GM23338 (cell line): Measurements from ENCODE around the gene CHN2. TPM values are rescaled to one million over a fixed set of nuclear protein-coding genes. Genes with fewer than 3 reads are reported as not detected.

Experiments used
- ATAC-seq: fragments of 200-7000 bp; cut with Tn5 transposase; 3 replicates; pipeline ENCODE4 v1.9.1; 2020
- DNase-seq: peaks from one replicate; pipeline ENCODE4 v3.0.0-alpha.2; 2015; ENCODE audit warnings: low spot score
- H2AFZ ChIP-seq: fragments of 200-600 bp; sonication (generic); 2 replicates; pipeline ENCODE4 v1.8.0; 2016; ENCODE audit warnings: antibody characterized with exemption, mild to moderate bottlenecking, moderate library complexity
- H3F3A ChIP-seq: fragments of 200-600 bp; sonication (generic); replicated peaks from 2 replicates; pipeline ENCODE4 v1.8.0; 2017; ENCODE audit warnings: antibody characterized with exemption, mixed run types, low read depth
- H3K27ac ChIP-seq: fragments of 200-600 bp; sonication (generic); 2 replicates; pipeline ENCODE4 v1.6.1; 2016; ENCODE audit warnings: low read depth
- H3K27me3 ChIP-seq: fragments of 200-600 bp; sonication (generic); 2 replicates; pipeline ENCODE4 v1.8.0; 2016; ENCODE audit warnings: mild to moderate bottlenecking, mixed run types, moderate library complexity; ENCODE audit not compliant: insufficient read depth
- H3K36me3 ChIP-seq: fragments of 200-600 bp; sonication (generic); 2 replicates; pipeline ENCODE4 v1.8.0; 2016; ENCODE audit warnings: mild to moderate bottlenecking; ENCODE audit not compliant: insufficient read depth
- H3K4me1 ChIP-seq: fragments of 200-600 bp; sonication (generic); 2 replicates; pipeline ENCODE4 v1.8.0; 2016; ENCODE audit warnings: mild to moderate bottlenecking, moderate library complexity; ENCODE audit not compliant: insufficient read depth
- H3K4me2 ChIP-seq: fragments of 200-600 bp; sonication (generic); 2 replicates; pipeline ENCODE4 v1.7.1; 2017; ENCODE audit warnings: mixed run types
- H3K4me3 ChIP-seq: fragments of 200-600 bp; sonication (generic); 2 replicates; pipeline ENCODE4 v1.6.1; 2016; ENCODE audit warnings: mixed run types
- H3K79me2 ChIP-seq: fragments of 200-600 bp; sonication (generic); replicated peaks from 2 replicates; pipeline ENCODE4 v1.8.0; 2017; ENCODE audit warnings: mild to moderate bottlenecking; ENCODE audit not compliant: insufficient read depth
- H3K9me2 ChIP-seq: fragments of 200-600 bp; sonication (generic); 2 replicates; pipeline ENCODE4 v1.8.0; 2017; ENCODE audit not compliant: insufficient read depth
- H4K20me1 ChIP-seq: fragments of 200-600 bp; sonication (generic); replicated peaks from 2 replicates; pipeline ENCODE4 v1.8.0; 2017; ENCODE audit warnings: mild to moderate bottlenecking; ENCODE audit not compliant: insufficient read depth
- H3K27ac Mint-ChIP-seq: 2 replicates; pipeline ENCODE4 v1.8.0; 2020; ENCODE audit warnings: inconsistent platforms, mild to moderate bottlenecking, moderate library complexity, mixed read lengths
- H3K27me3 Mint-ChIP-seq: 3 replicates; pipeline ENCODE4 v1.8.0; 2022; ENCODE audit warnings: low read depth, mild to moderate bottlenecking, moderate library complexity, mixed read lengths, inconsistent platforms; ENCODE audit not compliant: insufficient read depth, poor library complexity
- H3K36me3 Mint-ChIP-seq: 3 replicates; pipeline ENCODE4 v1.8.0; 2021; ENCODE audit warnings: low read depth, mild to moderate bottlenecking, inconsistent platforms, moderate library complexity, mixed read lengths
- H3K4me1 Mint-ChIP-seq: 3 replicates; pipeline ENCODE4 v1.8.0; 2020; ENCODE audit warnings: mild to moderate bottlenecking, inconsistent platforms, mixed read lengths
- H3K4me3 Mint-ChIP-seq: 3 replicates; pipeline ENCODE4 v1.8.0; 2021; ENCODE audit warnings: moderate library complexity, mild to moderate bottlenecking, inconsistent platforms, mixed read lengths
- H3K9me3 Mint-ChIP-seq: 3 replicates; pipeline ENCODE4 v1.8.0; 2020; ENCODE audit warnings: moderate library complexity, mild to moderate bottlenecking, inconsistent platforms, mixed read lengths
- CREB1 ChIP-seq: fragments of 250-450 bp; sonication (Bioruptor Pico); IDR thresholded peaks from 2 replicates; pipeline ENCODE4 v1.5.0; 2020; ENCODE audit warnings: low read depth, mild to moderate bottlenecking, moderate library complexity
- EZH2 ChIP-seq: fragments of 200-600 bp; sonication (generic); IDR thresholded peaks from one replicate; pipeline ENCODE4 v1.8.0; 2017; ENCODE audit warnings: antibody characterized with exemption, mild to moderate bottlenecking, low read depth; ENCODE audit not compliant: unreplicated experiment
- EZH2phosphoT487 ChIP-seq: fragments of 200-600 bp; sonication (generic); IDR thresholded peaks from one replicate; pipeline ENCODE4 v1.8.1; 2018; ENCODE audit warnings: antibody characterized with exemption; ENCODE audit not compliant: unreplicated experiment
- JUNB ChIP-seq: IDR thresholded peaks from one replicate; pipeline ENCODE4 v1.6.1; 2016; ENCODE audit warnings: antibody characterized with exemption; ENCODE audit not compliant: unreplicated experiment
- NANOG ChIP-seq: IDR thresholded peaks from 2 replicates; pipeline ENCODE4 v1.6.1; 2016; ENCODE audit warnings: antibody characterized with exemption, borderline replicate concordance
- POLR2AphosphoS5 ChIP-seq: IDR thresholded peaks from 2 replicates; pipeline ENCODE4 v1.6.1; 2016; ENCODE audit warnings: antibody characterized with exemption, low read depth
- STAT1 ChIP-seq: IDR thresholded peaks from one replicate; pipeline ENCODE4 v1.6.1; 2016; ENCODE audit warnings: antibody characterized with exemption; ENCODE audit not compliant: unreplicated experiment
- ZNF114 ChIP-seq: fragments of 250-450 bp; sonication (Bioruptor Pico); IDR thresholded peaks from 2 replicates; pipeline ENCODE4 v1.5.0; 2020; ENCODE audit warnings: mild to moderate bottlenecking, moderate library complexity
- polyA plus RNA-seq: library from polyadenylated mRNA; unstranded; fragments of >200 nt; fragmentation: Nextera tagmentation; extraction: Ambion mirVana; gene quantifications from 2 replicates; pipeline ENCODE4 v1.2.1, GENCODE V29; 2016
- total RNA-seq: library from RNA; depleted of rRNA; stranded (reverse); fragments of >200 nt; shearing (Covaris generic); gene quantifications from 2 replicates; pipeline ENCODE4 v1.2.3, GENCODE V29; 2014
- TF ChIP-seq, protein P1 (sequence below), 2 experiments: fragments of 200-600 bp in 1 of 2; sonication (generic) in 1 of 2; conservative IDR thresholded peaks; 2 replicates each; pipeline versions ENCODE4 v1.5.1 to v1.6.1; 2016 to 2017; ENCODE audit warnings: antibody characterized with exemption in 2 of 2, low read depth in 2 of 2, mild to moderate bottlenecking in 2 of 2, moderate library complexity in 1 of 2
- TF ChIP-seq, protein P2 (sequence below): IDR thresholded peaks from one replicate; pipeline ENCODE4 v1.6.1; 2018; ENCODE audit warnings: antibody characterized with exemption; ENCODE audit not compliant: unreplicated experiment
- TF ChIP-seq, protein P3 (sequence below): fragments of 250-450 bp; sonication (Bioruptor Pico); IDR thresholded peaks from 2 replicates; pipeline ENCODE4 v1.5.0; 2020; ENCODE audit warnings: mild to moderate bottlenecking, moderate library complexity

The CHN2 gene
- total and polyA plus RNA-seq, 2 experiments from 2014 or later = 6.1 to 7.5 TPM

DNA sequence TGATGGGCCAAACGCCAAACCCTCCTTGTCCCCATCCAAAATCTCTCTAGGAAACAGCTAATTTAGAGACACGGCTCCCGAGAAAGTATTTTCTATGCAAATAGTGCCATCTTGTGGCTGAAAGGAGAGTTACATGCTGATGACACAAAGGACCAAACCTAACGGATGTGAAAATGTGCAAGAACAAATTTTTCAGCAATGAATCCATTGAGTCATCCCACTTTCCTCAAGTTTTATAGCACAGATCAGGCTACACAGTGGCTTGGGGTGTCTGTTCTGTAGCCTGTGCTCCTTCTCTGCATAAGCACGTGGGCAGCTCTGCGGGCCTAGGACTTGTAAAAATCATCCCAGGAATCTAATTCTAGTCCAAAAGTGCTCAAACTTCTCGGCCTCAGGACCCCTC, 214.3 kb downstream of the CHN2 start:
- ATAC-seq = peak; percentile 80
- DNase-seq = peak; percentile 86
- Mint-ChIP-seq H3K4me1 (peaks cover 18% of the 10 kb centered on the region), H3K27me3 (peaks cover 4% of the 10 kb centered on the region), H3K27ac (no peak overlapping the region), H3K36me3 (no peaks in the 10 kb centered on the region), H3K4me3 (peak overlapping the region; percentile 37; the same call in 1 of the 3 replicates), H3K9me3 (no peaks in the 10 kb centered on the region)
- no peak overlapping the region for H2AFZ ChIP-seq
- no peaks in the 10 kb centered on the region for H3K9me2 ChIP-seq
- H4K20me1 ChIP-seq = no peaks in the 10 kb centered on the region
- H3K36me3 ChIP-seq = no peaks in the 10 kb centered on the region
- peaks cover 13% of the 10 kb centered on the region; the same call in 1 of the 2 replicates for H3K4me1 ChIP-seq
- H3F3A ChIP-seq = no peaks in the 10 kb centered on the region
- peak overlapping the region; percentile 58; the same call in 1 of the 2 replicates for H3K4me2 ChIP-seq
- H3K27me3 ChIP-seq = no peaks in the 10 kb centered on the region
- no peaks in the 10 kb centered on the region for H3K79me2 ChIP-seq
- TF ChIP-seq, protein P1, sequence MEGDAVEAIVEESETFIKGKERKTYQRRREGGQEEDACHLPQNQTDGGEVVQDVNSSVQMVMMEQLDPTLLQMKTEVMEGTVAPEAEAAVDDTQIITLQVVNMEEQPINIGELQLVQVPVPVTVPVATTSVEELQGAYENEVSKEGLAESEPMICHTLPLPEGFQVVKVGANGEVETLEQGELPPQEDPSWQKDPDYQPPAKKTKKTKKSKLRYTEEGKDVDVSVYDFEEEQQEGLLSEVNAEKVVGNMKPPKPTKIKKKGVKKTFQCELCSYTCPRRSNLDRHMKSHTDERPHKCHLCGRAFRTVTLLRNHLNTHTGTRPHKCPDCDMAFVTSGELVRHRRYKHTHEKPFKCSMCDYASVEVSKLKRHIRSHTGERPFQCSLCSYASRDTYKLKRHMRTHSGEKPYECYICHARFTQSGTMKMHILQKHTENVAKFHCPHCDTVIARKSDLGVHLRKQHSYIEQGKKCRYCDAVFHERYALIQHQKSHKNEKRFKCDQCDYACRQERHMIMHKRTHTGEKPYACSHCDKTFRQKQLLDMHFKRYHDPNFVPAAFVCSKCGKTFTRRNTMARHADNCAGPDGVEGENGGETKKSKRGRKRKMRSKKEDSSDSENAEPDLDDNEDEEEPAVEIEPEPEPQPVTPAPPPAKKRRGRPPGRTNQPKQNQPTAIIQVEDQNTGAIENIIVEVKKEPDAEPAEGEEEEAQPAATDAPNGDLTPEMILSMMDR (conservative IDR thresholded peaks at IDR 0.05; ENCODE audit: low read depth in 2 of 2) = peak; percentile 84 to 92
- TF ChIP-seq ZNF114 (CRISPR knock-in tag) = no peak
- H3K27ac ChIP-seq = no peak overlapping the region
- no peak overlapping the region for H3K4me3 ChIP-seq

DNA sequence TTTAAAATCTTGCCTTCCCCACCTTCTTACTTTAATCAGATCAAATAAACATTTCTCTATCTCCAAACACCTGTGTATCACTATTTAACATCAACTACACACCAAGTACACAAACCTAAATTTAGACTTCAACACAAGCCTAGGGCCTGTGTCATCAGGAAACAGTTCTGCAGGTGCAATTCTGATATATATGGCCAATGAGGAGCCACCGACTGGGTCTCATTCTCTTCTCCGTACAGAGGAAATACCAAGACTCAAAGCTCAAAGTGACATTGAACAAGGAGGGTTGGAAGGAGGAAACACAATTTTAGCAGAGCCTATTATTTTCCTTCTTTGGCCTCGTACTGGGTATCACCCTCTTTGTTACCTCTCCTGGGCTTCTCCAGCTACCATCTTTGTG, 216.4 kb downstream of the CHN2 start:
- no peak overlapping the region for H3K4me3 Mint-ChIP-seq
- no peaks in the 10 kb centered on the region for H3K36me3 Mint-ChIP-seq
- ATAC-seq (no peak), DNase-seq (no peak)
- no peak overlapping the region for H3K4me2 ChIP-seq
- H3K27ac ChIP-seq = no peak overlapping the region
- H3K27me3 ChIP-seq = no peaks in the 10 kb centered on the region
- no peak overlapping the region for H3K4me3 ChIP-seq
- H3K27me3 Mint-ChIP-seq = peaks cover 4% of the 10 kb centered on the region
- no peaks in the 10 kb centered on the region for H3K9me3 Mint-ChIP-seq
- no peaks in the 10 kb centered on the region for H4K20me1 ChIP-seq
- no peaks in the 10 kb centered on the region for H3F3A ChIP-seq
- no peaks in the 10 kb centered on the region for H3K79me2 ChIP-seq
- H2AFZ ChIP-seq = no peak overlapping the region
- peaks cover 18% of the 10 kb centered on the region for H3K4me1 Mint-ChIP-seq
- H3K9me2 ChIP-seq = no peaks in the 10 kb centered on the region
- H3K27ac Mint-ChIP-seq = no peak overlapping the region
- peaks cover 13% of the 10 kb centered on the region; the same call in 1 of the 2 replicates for H3K4me1 ChIP-seq
- H3K36me3 ChIP-seq = no peaks in the 10 kb centered on the region
- TF ChIP-seq EZH2 = no peak
- TF ChIP-seq, protein P2, sequence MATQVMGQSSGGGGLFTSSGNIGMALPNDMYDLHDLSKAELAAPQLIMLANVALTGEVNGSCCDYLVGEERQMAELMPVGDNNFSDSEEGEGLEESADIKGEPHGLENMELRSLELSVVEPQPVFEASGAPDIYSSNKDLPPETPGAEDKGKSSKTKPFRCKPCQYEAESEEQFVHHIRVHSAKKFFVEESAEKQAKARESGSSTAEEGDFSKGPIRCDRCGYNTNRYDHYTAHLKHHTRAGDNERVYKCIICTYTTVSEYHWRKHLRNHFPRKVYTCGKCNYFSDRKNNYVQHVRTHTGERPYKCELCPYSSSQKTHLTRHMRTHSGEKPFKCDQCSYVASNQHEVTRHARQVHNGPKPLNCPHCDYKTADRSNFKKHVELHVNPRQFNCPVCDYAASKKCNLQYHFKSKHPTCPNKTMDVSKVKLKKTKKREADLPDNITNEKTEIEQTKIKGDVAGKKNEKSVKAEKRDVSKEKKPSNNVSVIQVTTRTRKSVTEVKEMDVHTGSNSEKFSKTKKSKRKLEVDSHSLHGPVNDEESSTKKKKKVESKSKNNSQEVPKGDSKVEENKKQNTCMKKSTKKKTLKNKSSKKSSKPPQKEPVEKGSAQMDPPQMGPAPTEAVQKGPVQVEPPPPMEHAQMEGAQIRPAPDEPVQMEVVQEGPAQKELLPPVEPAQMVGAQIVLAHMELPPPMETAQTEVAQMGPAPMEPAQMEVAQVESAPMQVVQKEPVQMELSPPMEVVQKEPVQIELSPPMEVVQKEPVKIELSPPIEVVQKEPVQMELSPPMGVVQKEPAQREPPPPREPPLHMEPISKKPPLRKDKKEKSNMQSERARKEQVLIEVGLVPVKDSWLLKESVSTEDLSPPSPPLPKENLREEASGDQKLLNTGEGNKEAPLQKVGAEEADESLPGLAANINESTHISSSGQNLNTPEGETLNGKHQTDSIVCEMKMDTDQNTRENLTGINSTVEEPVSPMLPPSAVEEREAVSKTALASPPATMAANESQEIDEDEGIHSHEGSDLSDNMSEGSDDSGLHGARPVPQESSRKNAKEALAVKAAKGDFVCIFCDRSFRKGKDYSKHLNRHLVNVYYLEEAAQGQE = no peak
- TF ChIP-seq NANOG = no peak
- no peak for TF ChIP-seq JUNB
- TF ChIP-seq EZH2phosphoT487 = no peak
- no peak for TF ChIP-seq STAT1
- TF ChIP-seq POLR2AphosphoS5 = no peak
- TF ChIP-seq, protein P3, sequence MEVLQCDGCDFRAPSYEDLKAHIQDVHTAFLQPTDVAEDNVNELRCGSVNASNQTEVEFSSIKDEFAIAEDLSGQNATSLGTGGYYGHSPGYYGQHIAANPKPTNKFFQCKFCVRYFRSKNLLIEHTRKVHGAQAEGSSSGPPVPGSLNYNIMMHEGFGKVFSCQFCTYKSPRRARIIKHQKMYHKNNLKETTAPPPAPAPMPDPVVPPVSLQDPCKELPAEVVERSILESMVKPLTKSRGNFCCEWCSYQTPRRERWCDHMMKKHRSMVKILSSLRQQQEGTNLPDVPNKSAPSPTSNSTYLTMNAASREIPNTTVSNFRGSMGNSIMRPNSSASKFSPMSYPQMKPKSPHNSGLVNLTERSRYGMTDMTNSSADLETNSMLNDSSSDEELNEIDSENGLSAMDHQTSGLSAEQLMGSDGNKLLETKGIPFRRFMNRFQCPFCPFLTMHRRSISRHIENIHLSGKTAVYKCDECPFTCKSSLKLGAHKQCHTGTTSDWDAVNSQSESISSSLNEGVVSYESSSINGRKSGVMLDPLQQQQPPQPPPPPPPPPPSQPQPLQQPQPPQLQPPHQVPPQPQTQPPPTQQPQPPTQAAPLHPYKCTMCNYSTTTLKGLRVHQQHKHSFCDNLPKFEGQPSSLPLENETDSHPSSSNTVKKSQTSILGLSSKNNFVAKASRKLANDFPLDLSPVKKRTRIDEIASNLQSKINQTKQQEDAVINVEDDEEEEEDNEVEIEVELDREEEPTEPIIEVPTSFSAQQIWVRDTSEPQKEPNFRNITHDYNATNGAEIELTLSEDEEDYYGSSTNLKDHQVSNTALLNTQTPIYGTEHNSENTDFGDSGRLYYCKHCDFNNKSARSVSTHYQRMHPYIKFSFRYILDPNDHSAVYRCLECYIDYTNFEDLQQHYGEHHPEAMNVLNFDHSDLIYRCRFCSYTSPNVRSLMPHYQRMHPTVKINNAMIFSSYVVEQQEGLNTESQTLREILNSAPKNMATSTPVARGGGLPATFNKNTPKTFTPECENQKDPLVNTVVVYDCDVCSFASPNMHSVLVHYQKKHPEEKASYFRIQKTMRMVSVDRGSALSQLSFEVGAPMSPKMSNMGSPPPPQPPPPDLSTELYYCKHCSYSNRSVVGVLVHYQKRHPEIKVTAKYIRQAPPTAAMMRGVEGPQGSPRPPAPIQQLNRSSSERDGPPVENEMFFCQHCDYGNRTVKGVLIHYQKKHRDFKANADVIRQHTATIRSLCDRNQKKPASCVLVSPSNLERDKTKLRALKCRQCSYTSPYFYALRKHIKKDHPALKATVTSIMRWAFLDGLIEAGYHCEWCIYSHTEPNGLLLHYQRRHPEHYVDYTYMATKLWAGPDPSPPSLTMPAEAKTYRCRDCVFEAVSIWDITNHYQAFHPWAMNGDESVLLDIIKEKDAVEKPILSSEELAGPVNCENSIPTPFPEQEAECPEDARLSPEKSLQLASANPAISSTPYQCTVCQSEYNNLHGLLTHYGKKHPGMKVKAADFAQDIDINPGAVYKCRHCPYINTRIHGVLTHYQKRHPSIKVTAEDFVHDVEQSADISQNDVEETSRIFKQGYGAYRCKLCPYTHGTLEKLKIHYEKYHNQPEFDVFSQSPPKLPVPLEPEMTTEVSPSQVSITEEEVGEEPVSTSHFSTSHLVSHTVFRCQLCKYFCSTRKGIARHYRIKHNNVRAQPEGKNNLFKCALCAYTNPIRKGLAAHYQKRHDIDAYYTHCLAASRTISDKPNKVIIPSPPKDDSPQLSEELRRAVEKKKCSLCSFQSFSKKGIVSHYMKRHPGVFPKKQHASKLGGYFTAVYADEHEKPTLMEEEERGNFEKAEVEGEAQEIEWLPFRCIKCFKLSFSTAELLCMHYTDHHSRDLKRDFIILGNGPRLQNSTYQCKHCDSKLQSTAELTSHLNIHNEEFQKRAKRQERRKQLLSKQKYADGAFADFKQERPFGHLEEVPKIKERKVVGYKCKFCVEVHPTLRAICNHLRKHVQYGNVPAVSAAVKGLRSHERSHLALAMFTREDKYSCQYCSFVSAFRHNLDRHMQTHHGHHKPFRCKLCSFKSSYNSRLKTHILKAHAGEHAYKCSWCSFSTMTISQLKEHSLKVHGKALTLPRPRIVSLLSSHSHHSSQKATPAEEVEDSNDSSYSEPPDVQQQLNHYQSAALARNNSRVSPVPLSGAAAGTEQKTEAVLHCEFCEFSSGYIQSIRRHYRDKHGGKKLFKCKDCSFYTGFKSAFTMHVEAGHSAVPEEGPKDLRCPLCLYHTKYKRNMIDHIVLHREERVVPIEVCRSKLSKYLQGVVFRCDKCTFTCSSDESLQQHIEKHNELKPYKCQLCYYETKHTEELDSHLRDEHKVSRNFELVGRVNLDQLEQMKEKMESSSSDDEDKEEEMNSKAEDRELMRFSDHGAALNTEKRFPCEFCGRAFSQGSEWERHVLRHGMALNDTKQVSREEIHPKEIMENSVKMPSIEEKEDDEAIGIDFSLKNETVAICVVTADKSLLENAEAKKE = no peak
- no peak for TF ChIP-seq CREB1 (CRISPR knock-in tag)
- no peak for TF ChIP-seq ZNF114 (CRISPR knock-in tag)
